ENCODE data around the gene FBXO42. TPM values are rescaled to one million over a fixed set of nuclear protein-coding genes. Genes with fewer than 3 reads are reported as not detected.
A peak's percentile ranks its signal among the peaks of the same experiment; 100 is the strongest.
"Not testable (repeated sequence)": the region's sequence is repeated elsewhere in the genome, so short reads cannot be mapped to it uniquely, and the experiment has no call there.

Gene FBXO42
- total RNA-seq, 1 donor from 2014 or later = 25.6 TPM

DNA sequence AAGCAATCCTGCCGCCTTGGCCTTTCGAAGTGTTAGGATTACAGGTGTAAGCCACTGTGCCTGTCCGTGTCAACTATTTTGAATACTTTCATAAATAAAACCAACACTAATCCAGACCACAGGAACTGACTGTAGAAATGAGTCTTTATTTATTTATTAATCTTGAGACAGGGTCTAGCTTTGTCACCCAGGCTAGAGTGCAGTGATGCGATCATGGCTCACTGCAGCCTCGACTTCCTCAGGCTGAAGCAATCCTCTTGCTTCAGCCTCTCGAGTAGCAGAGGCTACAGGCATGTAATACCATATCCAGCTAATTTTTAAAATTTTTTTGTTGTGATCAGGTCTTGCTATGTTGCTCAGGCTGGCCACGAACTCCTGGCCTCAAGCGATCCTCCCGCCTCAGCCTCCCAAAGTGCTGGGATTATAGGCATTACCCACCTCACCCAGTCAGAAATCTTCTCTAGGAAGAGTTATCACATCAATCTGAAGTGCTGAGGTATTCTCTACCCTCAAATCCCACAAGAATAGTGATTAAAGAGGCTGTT lies 93.6 kb downstream of the FBXO42 start:
- Histone ChIP-seq H3K9ac (ENCODE audit: low read length) (no peak overlapping the region), H3K4me3 (ENCODE audit: insufficient read depth, low read depth, low read length) (no peak overlapping the region), H4K20me1 (ENCODE audit: insufficient read depth, low read length) (peaks cover 8% of the 10 kb centered on the region), H3K27ac (ENCODE audit: low read depth, low read length) (no peak overlapping the region), H3K4me2 (ENCODE audit: low read length) (no peak overlapping the region), H3K9me3 (ENCODE audit: insufficient read depth, low read depth, low read length) (no peaks in the 10 kb centered on the region), H3K27me3 (ENCODE audit: insufficient read depth, low read length) (no peaks in the 10 kb centered on the region), H3K4me1 (ENCODE audit: insufficient read depth, low read length) (peaks cover 14% of the 10 kb centered on the region), H2AFZ (ENCODE audit: low read depth, low read length) (no peak overlapping the region), H3K79me2 (ENCODE audit: insufficient read depth, low read length) (peaks cover 4% of the 10 kb centered on the region), H3K36me3 (ENCODE audit: insufficient read depth, low read length) (no peaks in the 10 kb centered on the region)
- no peak for FAIRE-seq
- no peaks in the 10 kb centered on the region for H3K9me3 Mint-ChIP-seq (ENCODE audit: unreplicated experiment)
- H3K4me3 Mint-ChIP-seq (ENCODE audit: unreplicated experiment) = no peak overlapping the region
- TF ChIP-seq EZH2 (IDR thresholded peaks at IDR 0.05; ENCODE audit: insufficient read depth, low read length) = no peak
- TF ChIP-seq, protein P1, sequence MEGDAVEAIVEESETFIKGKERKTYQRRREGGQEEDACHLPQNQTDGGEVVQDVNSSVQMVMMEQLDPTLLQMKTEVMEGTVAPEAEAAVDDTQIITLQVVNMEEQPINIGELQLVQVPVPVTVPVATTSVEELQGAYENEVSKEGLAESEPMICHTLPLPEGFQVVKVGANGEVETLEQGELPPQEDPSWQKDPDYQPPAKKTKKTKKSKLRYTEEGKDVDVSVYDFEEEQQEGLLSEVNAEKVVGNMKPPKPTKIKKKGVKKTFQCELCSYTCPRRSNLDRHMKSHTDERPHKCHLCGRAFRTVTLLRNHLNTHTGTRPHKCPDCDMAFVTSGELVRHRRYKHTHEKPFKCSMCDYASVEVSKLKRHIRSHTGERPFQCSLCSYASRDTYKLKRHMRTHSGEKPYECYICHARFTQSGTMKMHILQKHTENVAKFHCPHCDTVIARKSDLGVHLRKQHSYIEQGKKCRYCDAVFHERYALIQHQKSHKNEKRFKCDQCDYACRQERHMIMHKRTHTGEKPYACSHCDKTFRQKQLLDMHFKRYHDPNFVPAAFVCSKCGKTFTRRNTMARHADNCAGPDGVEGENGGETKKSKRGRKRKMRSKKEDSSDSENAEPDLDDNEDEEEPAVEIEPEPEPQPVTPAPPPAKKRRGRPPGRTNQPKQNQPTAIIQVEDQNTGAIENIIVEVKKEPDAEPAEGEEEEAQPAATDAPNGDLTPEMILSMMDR (IDR thresholded peaks at IDR 0.05; ENCODE audit: insufficient read depth, low read depth, low read length) = no peak
- no peaks in the 10 kb centered on the region for H3K27me3 Mint-ChIP-seq (ENCODE audit: low read depth, unreplicated experiment)
- H3K27ac Mint-ChIP-seq (ENCODE audit: unreplicated experiment) = peak overlapping the region; percentile 47
- H3K36me3 Mint-ChIP-seq (ENCODE audit: low read depth, unreplicated experiment) = peaks cover 11% of the 10 kb centered on the region
- H3K4me1 Mint-ChIP-seq (ENCODE audit: low read depth, unreplicated experiment) = peaks cover 49% of the 10 kb centered on the region
- DNase-seq (ENCODE audit: low read depth) = no peak

DNA sequence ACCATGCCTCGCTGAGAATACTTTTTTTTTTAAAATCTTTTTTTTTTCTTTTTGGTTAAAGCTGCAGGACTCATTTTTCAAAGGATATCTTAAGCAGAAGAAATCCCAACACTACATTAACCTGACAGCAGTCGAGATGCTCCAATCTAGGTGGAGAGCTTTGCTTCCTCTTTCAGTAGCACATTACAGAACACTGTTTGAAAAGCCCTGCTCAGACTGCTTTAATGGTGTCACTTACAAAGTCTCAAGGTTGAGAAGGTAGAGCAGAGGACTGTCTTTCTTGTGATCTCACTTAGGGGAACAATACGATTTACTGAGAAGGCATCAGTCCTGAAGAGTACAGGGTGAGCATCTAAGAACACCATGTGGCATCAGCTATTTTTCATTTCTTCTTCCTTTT lies 94.3 kb downstream of the FBXO42 start:
- H3K36me3 ChIP-seq (ENCODE audit: insufficient read depth, low read length) = no peaks in the 10 kb centered on the region
- H3K4me1 Mint-ChIP-seq (ENCODE audit: low read depth, unreplicated experiment) = peaks cover 49% of the 10 kb centered on the region
- TF ChIP-seq, protein P1 (IDR thresholded peaks at IDR 0.05; ENCODE audit: insufficient read depth, low read depth, low read length) = no peak
- no peak for TF ChIP-seq EZH2 (IDR thresholded peaks at IDR 0.05; ENCODE audit: insufficient read depth, low read length)
- no peak for FAIRE-seq
- no peaks in the 10 kb centered on the region for H3K9me3 Mint-ChIP-seq (ENCODE audit: unreplicated experiment)
- no peak overlapping the region for H3K4me3 Mint-ChIP-seq (ENCODE audit: unreplicated experiment)
- H3K27ac ChIP-seq (ENCODE audit: low read depth, low read length) = no peak overlapping the region
- H3K79me2 ChIP-seq (ENCODE audit: insufficient read depth, low read length) = peaks cover 4% of the 10 kb centered on the region
- peaks cover 15% of the 10 kb centered on the region for H3K36me3 Mint-ChIP-seq (ENCODE audit: low read depth, unreplicated experiment)
- no peak overlapping the region for H2AFZ ChIP-seq (ENCODE audit: low read depth, low read length)
- peak overlapping the region; percentile 47 for H3K27ac Mint-ChIP-seq (ENCODE audit: unreplicated experiment)
- peaks cover 14% of the 10 kb centered on the region for H3K4me1 ChIP-seq (ENCODE audit: insufficient read depth, low read length)
- H3K9me3 ChIP-seq (ENCODE audit: insufficient read depth, low read depth, low read length) = no peaks in the 10 kb centered on the region
- H3K27me3 Mint-ChIP-seq (ENCODE audit: low read depth, unreplicated experiment) = no peaks in the 10 kb centered on the region
- no peak overlapping the region for H3K4me3 ChIP-seq (ENCODE audit: insufficient read depth, low read depth, low read length)
- H4K20me1 ChIP-seq (ENCODE audit: insufficient read depth, low read length) = peaks cover 8% of the 10 kb centered on the region
- DNase-seq (ENCODE audit: low read depth) = no peak
- H3K9ac ChIP-seq (ENCODE audit: low read length) = no peak overlapping the region
- H3K4me2 ChIP-seq (ENCODE audit: low read length) = no peak overlapping the region
- no peaks in the 10 kb centered on the region for H3K27me3 ChIP-seq (ENCODE audit: insufficient read depth, low read length)

DNA sequence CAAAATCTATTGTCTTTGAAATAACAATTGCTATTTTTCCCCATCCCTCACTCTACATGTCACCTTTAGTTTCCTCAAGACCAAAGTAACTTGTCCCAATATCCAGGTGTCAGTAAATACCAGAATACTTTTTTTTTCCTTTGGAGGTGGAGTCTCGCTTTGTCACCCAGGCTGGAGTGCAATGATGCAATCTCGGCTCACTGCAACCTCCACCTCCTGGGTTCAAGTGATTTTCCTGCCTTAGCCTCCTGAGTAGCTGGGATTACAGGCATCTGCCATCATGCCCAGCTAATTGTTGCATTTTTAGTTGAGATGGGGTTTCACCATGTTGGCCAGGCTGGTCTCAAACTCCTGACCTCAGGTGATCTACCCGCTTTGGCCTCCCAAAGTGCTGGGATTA lies 94.7 kb downstream of the FBXO42 start:
- not testable (repeated sequence) for H3K27me3 Mint-ChIP-seq (ENCODE audit: low read depth, unreplicated experiment); H3K4me3 Mint-ChIP-seq (ENCODE audit: unreplicated experiment); FAIRE-seq; DNase-seq (ENCODE audit: low read depth); H4K20me1 ChIP-seq (ENCODE audit: insufficient read depth, low read length); H2AFZ ChIP-seq (ENCODE audit: low read depth, low read length); H3K9ac ChIP-seq (ENCODE audit: low read length); H3K27ac Mint-ChIP-seq (ENCODE audit: unreplicated experiment); H3K4me3 ChIP-seq (ENCODE audit: insufficient read depth, low read depth, low read length); H3K27ac ChIP-seq (ENCODE audit: low read depth, low read length); H3K79me2 ChIP-seq (ENCODE audit: insufficient read depth, low read length); H3K4me2 ChIP-seq (ENCODE audit: low read length); H3K27me3 ChIP-seq (ENCODE audit: insufficient read depth, low read length); H3K9me3 ChIP-seq (ENCODE audit: insufficient read depth, low read depth, low read length); H3K9me3 Mint-ChIP-seq (ENCODE audit: unreplicated experiment); H3K36me3 ChIP-seq (ENCODE audit: insufficient read depth, low read length)
- peaks cover 18% of the 10 kb centered on the region for H3K36me3 Mint-ChIP-seq (ENCODE audit: low read depth, unreplicated experiment)
- H3K4me1 Mint-ChIP-seq (ENCODE audit: low read depth, unreplicated experiment) = peaks cover 49% of the 10 kb centered on the region
- peaks cover 14% of the 10 kb centered on the region for H3K4me1 ChIP-seq (ENCODE audit: insufficient read depth, low read length)

All from astrocyte (in vitro differentiated cells and primary cell).